Right lung (tissue), 5 donors: ENCODE data around the gene HPRT1. TPM values are rescaled to one million over a fixed set of nuclear protein-coding genes. Genes with fewer than 3 reads are reported as not detected.

ENCODE experiments used
- DNase-seq, 2 donors: peaks; one replicate each; pipeline ENCODE4 v3.0.0-alpha.2; 2013
- polyA plus RNA-seq, 5 donors: library from polyadenylated mRNA; unstranded; fragments of 120-200 nt; gene quantifications; one replicate each; pipeline versions ENCODE4 v1.2.1 to v1.2.3, GENCODE V29; 2013; ENCODE audit warnings: inconsistent platforms in 1 of 5, low replicate concordance in 1 of 5; ENCODE audit not compliant: insufficient read length in 5 of 5, insufficient read depth in 1 of 5

Gene HPRT1
- polyA plus RNA-seq, 5 donors: 17.6 to 23.3 (median 19.9) TPM

GRCh38 chrX:134470013-134470412 lies 10.0 kb downstream of the HPRT1 start:
- no peak for DNase-seq

GRCh38 chrX:134472041-134472440 lies 12.1 kb downstream of the HPRT1 start:
- no peak for DNase-seq

GRCh38 chrX:134476284-134476683 lies 16.3 kb downstream of the HPRT1 start:
- DNase-seq: no peak

- DNase-seq: no peak
Observed at GRCh38 chrX:134478374-134478773, 18.4 kb downstream of the HPRT1 start.

- DNase-seq: no peak
Observed at GRCh38 chrX:134480061-134480460, 20.1 kb downstream of the HPRT1 start.

GRCh38 chrX:134481339-134481738 lies 21.4 kb downstream of the HPRT1 start:
- no peak for DNase-seq

- DNase-seq: no peak
Observed at GRCh38 chrX:134482371-134482770, 22.4 kb downstream of the HPRT1 start.

GRCh38 chrX:134484039-134484438 lies 24.1 kb downstream of the HPRT1 start:
- peak; percentile 9 to 23 for DNase-seq

- no peak for DNase-seq
Observed at GRCh38 chrX:134501941-134502340, 42.0 kb downstream of the HPRT1 start.

GRCh38 chrX:134502686-134503085 lies 42.7 kb downstream of the HPRT1 start:
- no peak for DNase-seq

- DNase-seq: no peak
Observed at GRCh38 chrX:134512566-134512965, 52.6 kb downstream of the HPRT1 start.

- no peak for DNase-seq
Observed at GRCh38 chrX:134513091-134513490, 53.1 kb downstream of the HPRT1 start.

GRCh38 chrX:134520860-134521390 lies 61.0 kb downstream of the HPRT1 start:
- peak in 1 of 2 donors; percentile 41 for DNase-seq

- DNase-seq: no peak
Observed at GRCh38 chrX:134524181-134524580, 64.2 kb downstream of the HPRT1 start.

- no peak for DNase-seq
Observed at GRCh38 chrX:134525086-134525792, 65.3 kb downstream of the HPRT1 start.

GRCh38 chrX:134526399-134526798 lies 66.4 kb downstream of the HPRT1 start:
- DNase-seq: no peak

- no peak for DNase-seq
Observed at GRCh38 chrX:134528960-134529359, 69.0 kb downstream of the HPRT1 start.

GRCh38 chrX:134529481-134529880 lies 69.5 kb downstream of the HPRT1 start:
- DNase-seq: no peak

- no peak for DNase-seq
Observed at GRCh38 chrX:134530845-134531244, 70.9 kb downstream of the HPRT1 start.

- DNase-seq: no peak
Observed at GRCh38 chrX:134533352-134533751, 73.4 kb downstream of the HPRT1 start.

- no peak for DNase-seq
Observed at GRCh38 chrX:134533952-134534351, 74.0 kb downstream of the HPRT1 start.

- no peak for DNase-seq
Observed at GRCh38 chrX:134537179-134537955, 77.4 kb downstream of the HPRT1 start.

GRCh38 chrX:134538316-134538715 lies 78.4 kb downstream of the HPRT1 start:
- DNase-seq: no peak
